KBM-7 (cell line): ENCODE measurements around the gene MAP2K5.

Source experiments
- DNase-seq: peaks from one replicate; pipeline ENCODE4 v3.0.0-alpha.2; 2015
- in situ Hi-C: fragments of 300-500 bp; cut with MboI; formaldehyde crosslinking; loops from 2 replicates; pipeline ENCODE4 v1.14.3; 2020; ENCODE audit warnings: low sequenced_read_pairs, low pct_unique_long_range_greater_than_20kb, mixed read lengths

The MAP2K5 gene

DNA sequence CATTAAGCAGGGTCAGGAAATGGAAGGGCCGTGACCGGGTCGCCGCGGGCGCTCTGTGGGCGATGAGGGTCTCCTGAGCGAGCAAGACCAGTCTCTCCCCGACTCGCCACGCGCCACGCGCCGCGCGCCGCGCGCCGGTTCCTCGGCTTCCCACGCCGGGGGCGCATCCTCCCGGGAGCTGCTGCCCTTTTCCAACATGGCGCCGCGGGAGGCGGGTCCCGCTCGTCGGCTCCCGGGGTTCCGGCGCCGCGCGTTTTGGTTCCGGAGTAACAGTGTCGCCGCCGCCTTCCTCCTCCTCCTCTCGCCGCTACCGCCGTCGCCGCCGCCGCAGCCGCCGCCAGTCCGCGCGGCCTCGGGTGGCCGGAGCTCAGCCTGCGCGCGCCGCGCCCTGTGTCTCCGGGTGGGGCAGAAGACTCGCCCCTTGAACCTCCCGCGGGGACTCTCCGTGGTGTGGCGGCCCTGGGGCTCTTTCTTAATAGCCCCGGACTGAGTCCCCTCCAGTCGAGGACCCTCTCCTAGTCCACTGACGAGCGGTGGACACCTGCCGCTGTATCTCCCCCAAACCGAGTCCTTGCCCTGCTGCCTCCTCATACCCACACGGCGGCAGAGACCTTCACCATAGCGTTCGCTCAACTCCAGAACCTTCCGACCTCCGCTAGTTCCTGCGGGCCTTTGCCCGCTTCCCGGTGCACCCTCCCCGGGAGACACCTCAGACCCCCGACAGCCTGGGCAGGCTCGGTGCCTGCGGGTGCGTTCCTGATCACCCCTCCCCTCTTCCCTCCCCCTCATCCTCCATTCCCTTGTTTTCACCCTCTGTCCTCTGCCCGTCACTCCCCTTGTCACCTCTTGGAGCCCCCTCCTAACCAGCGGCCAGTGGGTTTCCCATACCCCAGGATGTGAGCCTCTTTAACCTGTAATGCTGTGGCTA, at the start of gene MAP2K5:
MAP2K5 (plus strand) TSS at position 284 of the 928 bp plus-strand sequence; CDS start at position 917, 633 bp downstream.
- peak; percentile 94 for DNase-seq
- in situ Hi-C loops: no loop called here

DNA sequence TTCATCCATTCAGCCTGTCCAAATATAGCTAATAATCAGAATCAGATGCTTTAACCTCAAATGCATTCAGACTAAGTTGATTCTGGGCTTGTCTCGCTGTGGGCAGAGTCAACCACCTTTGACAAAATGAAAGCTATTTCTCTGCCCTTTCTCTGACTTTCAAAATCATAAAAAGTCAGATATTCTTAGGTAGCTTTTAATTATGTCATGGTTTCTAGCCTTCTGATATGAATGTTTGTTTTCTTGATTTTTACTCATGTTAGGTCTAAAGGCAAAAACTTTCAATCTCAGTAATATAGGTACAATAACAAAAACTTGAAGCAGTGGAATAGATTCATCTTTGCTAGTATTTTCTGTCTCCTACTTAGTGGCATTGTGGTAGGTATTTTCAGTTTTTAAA, 46.9 kb upstream of the MAP2K5 start:
- DNase-seq: no peak
- in situ Hi-C loops: no loop called here

DNA sequence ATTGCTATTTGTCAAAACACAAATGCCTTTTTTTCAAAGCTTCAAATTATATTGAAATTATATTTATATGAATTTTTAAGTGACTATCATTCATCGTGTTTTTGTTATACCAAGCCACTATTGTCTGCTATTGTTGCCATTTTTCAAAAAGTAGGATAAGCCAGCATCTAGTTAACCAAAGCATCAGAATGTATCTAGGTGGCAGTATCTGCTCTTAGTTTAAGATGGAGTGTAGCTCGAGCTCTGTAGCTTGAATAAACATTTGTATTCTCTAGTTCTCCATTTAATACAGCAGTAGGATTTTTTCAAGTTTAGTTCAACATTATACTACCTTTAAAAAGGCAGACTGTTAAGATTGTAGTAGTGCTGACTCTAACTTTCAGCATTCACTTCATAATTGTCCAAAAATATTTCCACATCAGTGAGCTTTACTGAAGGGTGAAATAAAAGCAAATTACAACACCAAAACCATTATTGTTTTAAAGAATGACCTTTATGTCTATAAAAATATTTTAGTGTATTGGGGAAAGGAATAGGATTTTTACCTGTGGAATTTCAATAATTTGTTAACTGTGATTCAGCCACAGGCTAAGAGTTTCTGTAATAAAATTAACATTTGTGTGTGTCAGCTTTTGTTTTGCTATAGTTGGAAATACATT, 41.2 kb upstream of the MAP2K5 start:
- in situ Hi-C loops: no loop called here
- peak; percentile 53 for DNase-seq

DNA sequence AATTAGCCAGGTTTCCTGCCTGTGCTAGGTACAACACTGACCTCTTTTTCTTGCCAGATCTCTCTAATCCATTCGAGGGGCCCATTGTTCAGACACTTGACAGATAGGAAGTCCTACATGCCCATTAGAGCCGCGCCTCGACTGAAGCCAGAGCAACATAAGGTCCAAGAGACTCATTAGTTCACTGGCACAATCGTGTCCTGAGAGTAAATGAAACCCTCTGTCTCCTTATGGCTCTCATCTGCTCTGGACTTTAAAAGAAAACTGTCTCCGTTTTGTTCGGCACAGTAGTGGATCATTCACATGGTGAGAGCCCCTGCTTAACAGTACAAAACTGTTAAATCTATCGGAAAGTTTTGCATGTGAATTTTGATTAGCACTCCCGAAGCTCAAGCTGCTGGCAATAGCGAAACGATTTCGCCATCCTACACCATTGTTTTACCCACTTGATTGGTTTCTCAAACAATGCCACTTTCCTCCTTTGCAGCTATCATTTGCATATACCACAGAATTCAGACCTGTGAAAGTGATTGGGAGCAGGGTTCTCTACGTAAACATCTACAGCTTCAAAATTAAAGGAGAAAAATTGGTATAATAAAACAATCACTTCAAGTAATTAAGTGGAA, 40.6 kb upstream of the MAP2K5 start:
- in situ Hi-C loops: no loop called here
- DNase-seq: no peak

DNA sequence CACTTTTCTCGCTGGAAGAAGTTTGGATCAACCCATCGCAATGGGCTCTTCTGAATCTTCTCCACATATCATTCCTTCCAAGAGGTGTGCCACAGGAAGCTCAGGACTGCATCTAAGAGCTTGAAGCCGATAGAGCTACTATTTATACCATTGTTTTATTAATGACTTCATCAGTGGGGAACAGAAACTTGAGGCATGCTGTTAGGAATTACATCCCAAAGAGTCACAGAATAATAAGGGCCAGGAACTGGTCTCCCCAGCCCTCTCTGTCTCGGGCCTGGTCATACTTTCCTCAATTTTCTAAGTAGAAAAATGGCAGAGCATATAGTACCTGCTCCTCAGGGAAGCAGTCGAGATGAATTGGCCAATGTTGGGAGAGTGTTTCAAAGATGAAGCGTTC, 38.4 kb upstream of the MAP2K5 start:
- DNase-seq: no peak
- in situ Hi-C loops: no loop called here

DNA sequence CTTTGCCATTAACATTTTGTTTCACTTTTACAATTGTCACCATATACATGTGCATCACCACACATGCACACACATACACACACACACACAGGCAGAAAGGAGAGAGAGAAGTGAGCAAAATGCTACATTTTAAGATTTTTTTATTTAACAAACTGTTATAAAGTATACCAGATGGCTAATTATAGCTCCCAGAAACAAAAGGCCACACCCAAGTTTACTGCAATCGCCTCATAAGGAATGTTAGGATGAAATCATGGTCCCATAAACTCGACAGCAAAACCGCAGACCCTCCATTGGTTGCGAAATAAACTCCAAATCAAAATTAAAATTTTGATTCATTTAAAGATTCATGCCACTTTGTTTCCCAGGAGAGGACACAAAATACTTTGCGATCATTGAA, 37.7 kb upstream of the MAP2K5 start:
- no peak for DNase-seq
- in situ Hi-C loops: no loop called here

DNA sequence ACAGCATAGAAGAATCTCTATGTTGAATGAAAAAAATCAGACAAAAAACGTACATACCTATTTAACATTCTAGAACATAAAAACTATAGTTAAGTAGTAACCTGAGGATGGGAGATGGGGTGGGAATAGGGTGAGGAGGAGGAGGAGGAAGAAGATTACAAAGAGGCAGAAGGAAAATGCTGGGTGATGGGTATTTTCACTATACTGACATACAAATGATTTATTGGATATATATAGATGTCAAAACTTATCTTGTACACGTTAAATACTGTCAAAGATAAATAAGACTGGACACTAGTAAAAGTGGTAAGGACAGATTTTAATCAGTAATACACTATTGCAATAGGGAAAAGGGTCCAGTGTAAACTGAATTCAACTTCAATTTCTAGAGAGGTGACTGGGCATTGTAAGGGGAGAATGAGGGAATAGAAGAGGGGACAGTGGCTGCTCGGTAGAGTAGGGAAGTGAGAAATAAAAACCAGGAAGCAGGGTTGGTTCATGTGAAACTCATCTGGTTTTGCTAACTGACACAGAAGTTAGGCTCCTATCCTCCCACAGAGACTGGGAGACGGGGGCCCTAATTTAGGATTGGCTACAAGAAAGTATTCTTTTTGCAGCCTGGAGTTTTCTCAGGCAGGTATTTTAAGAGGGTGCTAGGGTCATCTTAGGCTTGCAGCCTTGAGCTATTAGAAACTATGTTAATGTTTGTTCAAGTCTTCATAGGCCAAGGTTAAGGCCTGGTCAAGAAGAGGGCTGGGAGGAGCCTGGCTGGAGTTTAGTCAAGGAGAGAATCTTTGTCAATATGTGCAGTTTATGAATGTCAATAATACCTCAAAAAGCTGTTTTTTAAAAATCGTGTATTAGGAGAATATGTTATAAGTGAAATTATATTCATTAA, 36.6 kb upstream of the MAP2K5 start:
- DNase-seq: peak; percentile 64
- in situ Hi-C loops: no loop called here

DNA sequence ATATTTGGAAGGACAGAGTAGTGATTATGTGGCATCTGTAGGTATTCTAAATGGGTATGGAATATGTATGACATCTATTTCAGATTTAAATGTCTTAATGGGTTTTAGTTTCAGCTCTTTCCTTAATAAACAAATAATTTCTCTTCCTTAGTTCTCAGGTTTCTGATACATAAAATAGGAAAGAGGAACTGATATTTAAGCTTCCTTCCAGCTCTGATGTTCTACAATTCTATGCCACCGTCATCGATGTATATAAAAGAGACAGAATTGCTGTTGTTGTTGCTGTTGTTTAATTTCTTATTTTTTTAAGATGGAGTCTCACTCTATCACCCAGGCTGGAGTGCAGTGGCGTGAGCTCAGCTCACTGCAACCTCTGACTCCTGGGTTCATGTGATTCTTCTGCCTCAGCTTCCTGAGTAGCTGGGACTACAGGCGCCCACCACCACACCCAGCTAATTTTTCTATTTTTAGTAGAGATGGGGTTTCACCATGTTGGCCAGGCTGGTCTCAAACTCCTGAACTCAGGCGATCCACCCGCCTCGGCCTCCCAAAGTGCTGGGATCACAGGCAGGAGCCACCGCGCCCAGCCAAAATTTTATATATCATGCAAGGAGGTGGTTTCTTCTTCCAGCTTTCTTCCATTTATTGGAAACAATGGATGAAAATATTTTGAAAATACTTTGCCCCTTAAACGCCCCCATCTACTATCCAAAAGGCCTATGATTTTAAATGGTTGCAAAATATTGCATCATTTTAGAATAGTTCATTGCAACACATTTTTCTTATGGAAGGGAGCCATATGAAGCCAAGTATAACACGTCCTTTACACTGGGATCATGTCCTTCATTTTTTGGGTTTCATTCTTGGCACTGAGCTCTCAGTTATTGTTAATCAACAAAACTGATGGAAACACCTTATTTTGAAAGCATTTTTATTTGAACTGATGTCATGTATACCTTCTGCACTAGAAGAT, 35.4 kb upstream of the MAP2K5 start:
- DNase-seq: no peak
- in situ Hi-C loops: no loop called here

DNA sequence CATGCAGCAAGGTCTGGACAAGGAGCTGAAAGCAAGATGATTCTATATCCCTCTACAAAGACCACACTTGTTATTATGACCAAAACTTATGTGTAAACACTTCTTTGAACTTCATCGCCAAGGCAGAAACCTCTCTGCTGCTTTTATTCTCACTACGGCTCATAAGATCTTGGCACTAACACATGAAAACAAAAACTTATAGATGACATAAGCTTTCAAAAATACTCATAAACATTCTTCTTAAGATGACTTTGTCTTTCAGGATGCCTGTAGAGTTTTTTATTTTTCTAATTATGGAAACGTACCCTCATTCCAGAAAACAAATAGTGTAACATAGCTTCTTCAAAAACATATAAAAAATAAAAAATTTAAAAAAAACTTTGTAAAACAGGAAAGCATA, 34.1 kb upstream of the MAP2K5 start:
- no peak for DNase-seq
- in situ Hi-C loops: no loop called here

DNA sequence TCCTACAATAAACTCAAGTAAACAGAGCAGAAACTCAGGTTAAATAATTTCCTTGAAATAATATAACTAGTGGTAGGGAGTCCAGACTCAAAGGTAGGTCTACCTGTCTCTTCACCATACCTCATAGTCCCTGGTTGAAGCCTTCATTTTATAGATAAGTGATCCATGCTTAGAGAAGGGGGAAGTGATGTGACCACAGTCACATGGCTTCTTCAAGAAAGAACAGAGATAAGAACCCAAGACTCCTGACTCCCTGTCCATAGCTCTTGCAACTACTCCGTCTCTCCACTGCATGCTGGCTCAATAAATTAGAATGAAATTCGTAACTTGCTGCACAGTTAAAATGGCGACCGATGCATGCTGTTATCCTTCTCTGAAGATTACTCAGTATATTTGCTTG, 32.6 kb upstream of the MAP2K5 start:
- in situ Hi-C loops: no loop called here
- peak; percentile 56 for DNase-seq

DNA sequence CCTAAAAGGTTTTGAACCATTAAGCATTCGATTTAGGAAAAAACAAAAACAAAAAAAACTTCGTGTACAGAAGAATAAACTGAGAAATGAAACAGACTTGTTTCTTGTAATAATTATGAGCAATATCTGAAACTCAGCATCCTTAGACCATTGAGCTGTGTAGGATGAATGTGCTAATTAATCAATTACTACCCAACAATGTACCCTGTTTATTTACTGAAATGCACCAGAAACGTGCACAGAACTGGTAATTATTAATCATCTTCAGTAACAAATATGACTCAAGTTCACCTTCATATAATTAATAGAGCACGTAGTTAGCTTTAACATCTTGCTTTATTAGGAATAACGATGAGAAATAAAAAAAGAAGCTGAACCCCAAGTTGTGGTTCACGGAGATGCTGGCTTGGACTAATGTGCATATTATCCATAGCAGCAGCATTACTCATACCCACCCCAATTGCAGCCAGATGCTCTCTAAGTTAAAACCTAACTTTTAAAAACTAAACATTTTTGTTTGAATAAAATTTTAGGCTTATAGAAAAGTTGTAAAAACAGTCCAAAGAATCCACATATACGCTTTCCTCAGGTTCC, 31.8 kb upstream of the MAP2K5 start:
- no peak for DNase-seq
- in situ Hi-C loops: no loop called here

DNA sequence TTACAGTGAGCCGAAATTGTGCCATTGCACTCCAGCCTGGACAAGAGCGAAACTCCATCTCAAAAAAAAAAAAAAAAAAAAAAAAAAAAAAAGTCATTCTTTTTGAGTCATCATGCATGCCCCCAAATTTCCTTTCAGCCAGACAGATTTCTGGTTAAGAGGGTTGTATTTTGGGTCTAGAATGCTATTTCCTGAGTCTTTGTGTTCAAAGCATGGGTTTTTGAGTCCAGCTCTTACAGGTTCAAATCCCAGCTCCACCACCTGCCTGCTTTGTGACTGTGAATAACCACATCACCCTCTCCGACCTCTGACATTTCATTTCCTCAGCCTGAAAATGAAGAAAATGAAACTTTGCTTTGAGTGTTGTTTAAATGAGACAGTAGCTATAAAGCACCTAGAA, 30.9 kb upstream of the MAP2K5 start:
- in situ Hi-C loops: no loop called here
- DNase-seq: no peak

DNA sequence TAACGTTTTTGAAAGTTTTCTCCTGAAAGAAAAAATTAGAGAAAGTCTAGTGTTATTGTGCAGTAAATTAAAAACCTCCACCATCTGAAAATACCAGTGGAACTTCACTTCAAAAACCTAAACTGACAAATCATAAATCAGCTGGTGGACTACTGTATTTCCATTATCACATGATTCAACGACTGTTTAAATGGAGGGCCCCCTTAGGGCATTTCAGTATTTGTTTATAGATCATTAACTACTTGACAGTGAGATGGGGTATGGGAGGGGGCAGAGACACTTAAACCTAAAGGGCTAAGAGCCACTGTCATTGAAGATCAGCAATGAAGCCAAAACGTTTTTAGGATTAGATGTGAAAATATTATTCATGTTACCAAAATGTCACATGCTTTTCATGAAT, 30.4 kb upstream of the MAP2K5 start:
- in situ Hi-C loops: no loop called here
- no peak for DNase-seq

DNA sequence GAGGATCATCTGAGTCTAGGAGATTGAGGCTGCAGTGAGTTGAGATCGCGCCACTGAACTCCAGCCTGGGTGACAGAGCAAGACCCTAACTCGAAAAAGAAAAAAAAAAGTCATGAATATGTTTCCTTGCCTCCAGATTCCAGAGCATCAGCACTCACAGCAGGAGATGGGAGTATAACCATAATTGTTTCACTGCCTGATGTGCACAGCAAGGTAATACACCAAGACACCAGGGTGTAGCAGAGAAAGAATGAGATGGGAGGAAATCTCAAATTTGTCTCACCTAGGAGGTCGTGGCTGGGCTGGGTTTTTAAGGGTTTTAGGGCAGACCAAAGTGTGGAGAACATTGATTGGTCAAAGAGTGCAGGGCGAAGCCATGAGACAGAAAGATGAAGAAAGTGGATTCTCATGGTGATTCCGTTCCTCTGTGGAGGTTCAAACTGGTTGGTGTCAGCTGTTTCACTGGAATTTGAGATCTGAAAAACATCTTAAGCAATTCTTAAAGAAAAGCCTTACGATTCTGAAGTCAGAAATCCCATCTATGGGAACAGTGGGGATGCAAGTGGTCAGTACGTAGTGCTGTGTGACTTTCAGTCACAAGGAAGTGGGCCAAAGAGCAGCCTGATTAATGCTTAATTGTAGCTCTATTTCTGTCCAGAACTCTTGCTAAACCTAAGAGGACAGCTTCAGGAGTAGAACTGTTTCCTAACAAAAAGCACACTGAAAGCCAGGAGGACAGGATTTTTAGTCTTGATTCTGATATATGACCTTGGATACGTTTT, 29.4 kb upstream of the MAP2K5 start:
- DNase-seq: no peak
- in situ Hi-C loops: no loop called here

DNA sequence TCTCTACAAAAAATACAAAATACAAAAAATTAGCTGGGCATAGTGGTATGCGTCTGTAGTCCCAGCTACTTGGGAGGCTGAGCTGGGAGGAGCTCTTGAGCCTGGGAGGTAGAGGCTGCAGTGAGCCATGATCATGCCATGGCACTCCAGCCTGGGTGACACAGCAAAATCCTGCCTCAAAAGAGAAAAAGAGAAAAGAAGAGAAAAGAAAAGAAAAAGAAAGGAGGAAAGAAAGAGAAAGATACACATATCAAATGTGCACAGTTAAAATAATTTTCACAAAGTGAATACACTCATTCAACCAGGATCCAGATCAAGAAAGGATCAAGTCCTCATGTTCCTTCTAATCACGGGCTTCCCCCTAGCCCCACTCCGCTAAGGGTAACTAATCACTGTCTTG, 27.4 kb upstream of the MAP2K5 start:
- no peak for DNase-seq
- in situ Hi-C loops: no loop called here

DNA sequence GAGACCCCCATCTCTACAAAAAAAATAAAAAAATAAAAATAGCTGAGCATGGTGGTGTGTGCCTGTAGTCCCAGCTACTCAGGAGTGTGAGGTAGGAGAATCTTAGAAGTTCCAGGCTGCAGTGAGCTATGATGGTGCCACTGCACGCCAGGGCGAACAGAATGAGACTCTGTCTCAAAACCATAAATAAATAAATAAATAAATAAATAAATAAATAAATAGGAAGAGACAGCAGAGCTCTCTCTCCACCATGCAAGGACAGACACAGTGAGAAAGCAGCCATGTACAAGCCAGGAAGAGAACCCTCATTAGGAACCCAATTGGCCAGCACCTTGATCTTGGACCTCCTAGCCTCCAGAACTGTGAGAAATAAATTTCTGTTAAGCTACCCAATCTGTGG, 26.9 kb upstream of the MAP2K5 start:
- in situ Hi-C loops: no loop called here
- no peak for DNase-seq
